Right cardiac atrium (tissue), 5 donors: ENCODE results near the gene RNF157. TPM values are rescaled to one million over a fixed set of nuclear protein-coding genes. Genes with fewer than 3 reads are reported as not detected.

ENCODE experiments used
- ATAC-seq, 2 donors: fragments of 200-7000 bp; cut with Tn5 transposase; one replicate each; pipeline versions ENCODE4 v1.8.0 to v1.9.1; 2020; ENCODE audit warnings: moderate library complexity in 2 of 2, mild to moderate bottlenecking in 1 of 2
- DNase-seq, 3 donors: peaks; one replicate each; pipeline ENCODE4 v3.0.0-alpha.2; 2020
- H3K27ac ChIP-seq: one replicate; pipeline ENCODE4 v1.5.1; 2013; ENCODE audit warnings: mild to moderate bottlenecking, low read length, control low read depth, moderate library complexity
- H3K27me3 ChIP-seq: one replicate; pipeline ENCODE4 v1.6.1; 2013; ENCODE audit not compliant: control insufficient read depth, insufficient read depth
- H3K4me1 ChIP-seq: one replicate; pipeline ENCODE4 v1.6.1; 2013; ENCODE audit warnings: low read length; ENCODE audit not compliant: control insufficient read depth, insufficient read depth
- H3K4me3 ChIP-seq: one replicate; pipeline ENCODE4 v1.5.1; 2013; ENCODE audit warnings: low read length, control low read depth
- H3K9me3 ChIP-seq: one replicate; pipeline ENCODE4 v1.6.1; 2013; ENCODE audit warnings: low read length; ENCODE audit not compliant: control insufficient read depth
- WGBS: extraction: QIAGEN DNeasy Blood & Tissue Kit; methylation state at CpG from one replicate; pipeline ENCODE4 v1.1.7; 2013; 5-methylcytosine and 5-hydroxymethylcytosine counted together
- intact Hi-C, 4 donors: fragments of 100-400 bp; cut with DNase I; formaldehyde crosslinking; loops; one replicate each; pipeline versions ENCODE4 v1.11.0 to v1.14.0; 2022 to 2023
- polyA plus RNA-seq: library from polyadenylated mRNA; stranded (reverse); fragments of 200-250 nt; gene quantifications from one replicate; pipeline ENCODE4 v1.2.3, GENCODE V29; 2013
- total RNA-seq, 4 donors: library from RNA; stranded (reverse); fragmentation: NEBNext Ultra II Directional; extraction: Animal tissue kit (Norgen Biotek cat#: 25700); gene quantifications; one replicate each; pipeline ENCODE4 v1.2.1, GENCODE V29; 2021
- donor health status: healthy with polysubstance abuse.
- donor health status: DM: no; HTN: yes; CAD: no.
- donor health status: DM: no; HTN: no; CAD: no.
- donor health status: DM: no; HTN: yes; CAD: no; lungs with severe emphysema.
- donor health status: DM: yes; HTN: yes; CAD: no.

The RNF157 gene
- total and polyA plus RNA-seq, 5 donors, result 10.2 to 18.8 (median 12.1) TPM

DNA sequence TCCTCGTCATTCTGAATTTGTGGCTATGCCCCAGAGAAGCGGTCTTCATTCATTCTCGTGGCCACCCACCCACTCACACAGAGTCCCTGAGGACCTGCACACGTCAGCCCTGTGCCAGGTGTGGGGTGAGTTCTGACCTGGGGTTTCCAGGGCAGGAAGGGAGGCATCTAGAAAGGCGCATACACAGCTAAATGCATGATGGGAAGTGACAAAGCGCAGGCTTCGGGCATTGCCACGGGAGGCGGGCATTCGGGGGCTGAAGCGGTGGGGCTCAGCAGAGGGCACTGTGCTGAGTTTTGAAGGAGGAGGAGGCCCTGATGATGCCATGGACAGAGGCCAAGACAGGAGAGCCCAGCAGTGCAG is 35.8 kb upstream of the RNF157 start:
- ATAC-seq (no peak), DNase-seq (no peak)
- intact Hi-C loops, result loop anchor here in 2 of 4 donors (5.0 kb wide), 1 partner anchor 154 kb away; no protein-coding TSS in a partner anchor
- Histone ChIP-seq H3K9me3 (no peaks in the 10 kb centered on the region), H3K4me1 (peaks cover 7% of the 10 kb centered on the region), H3K27ac (no peak overlapping the region), H3K27me3 (no peaks in the 10 kb centered on the region), H3K4me3 (no peak overlapping the region)
- 87% methylated on average over 11 of the region's 11 CpGs for WGBS

DNA sequence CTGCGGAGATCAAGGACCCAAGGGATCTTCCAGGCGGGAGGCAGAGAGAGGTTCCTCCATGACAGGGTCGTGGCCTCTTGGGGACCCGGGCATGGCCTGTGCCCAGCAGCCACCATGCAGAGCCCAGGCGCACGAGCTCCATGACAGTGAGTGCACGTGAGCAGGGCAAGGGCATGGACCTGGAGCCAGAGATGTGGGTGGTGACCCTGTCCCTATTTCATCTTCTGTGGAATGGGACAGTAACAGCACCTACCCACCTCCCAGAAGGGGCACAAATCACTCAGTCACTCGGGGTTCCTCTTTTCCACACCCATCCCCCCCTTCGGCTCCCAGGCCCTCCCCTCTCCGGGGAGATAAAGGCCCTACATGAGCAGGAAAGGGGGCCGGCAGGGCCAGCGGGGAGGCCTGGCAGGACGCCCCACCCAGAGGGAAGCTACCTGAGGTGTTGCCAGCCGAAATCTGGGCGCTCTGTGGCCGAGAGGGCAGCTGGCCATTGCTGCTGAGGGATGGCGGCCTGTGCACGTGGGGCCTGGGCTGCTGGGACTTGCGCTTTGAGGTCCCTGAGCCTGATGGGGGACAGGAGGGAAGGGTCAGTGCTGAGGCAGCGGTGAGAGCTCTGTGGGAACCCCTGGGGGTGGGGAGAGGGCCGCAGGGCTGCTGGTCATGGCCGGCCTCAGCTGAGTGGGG is 35.2 kb upstream of the RNF157 start:
- intact Hi-C loops, result loop anchor here in 2 of 4 donors (5.0 kb wide), 1 partner anchor 153 kb away; no protein-coding TSS in a partner anchor
- ATAC-seq (no peak), DNase-seq (peak in 2 of 3 donors; percentile 48 to 65)
- WGBS, result 85% methylated on average over 22 of the region's 22 CpGs
- Histone ChIP-seq H3K27me3 (no peaks in the 10 kb centered on the region), H3K27ac (no peak overlapping the region), H3K9me3 (no peaks in the 10 kb centered on the region), H3K4me3 (no peak overlapping the region), H3K4me1 (peaks cover 11% of the 10 kb centered on the region)

DNA sequence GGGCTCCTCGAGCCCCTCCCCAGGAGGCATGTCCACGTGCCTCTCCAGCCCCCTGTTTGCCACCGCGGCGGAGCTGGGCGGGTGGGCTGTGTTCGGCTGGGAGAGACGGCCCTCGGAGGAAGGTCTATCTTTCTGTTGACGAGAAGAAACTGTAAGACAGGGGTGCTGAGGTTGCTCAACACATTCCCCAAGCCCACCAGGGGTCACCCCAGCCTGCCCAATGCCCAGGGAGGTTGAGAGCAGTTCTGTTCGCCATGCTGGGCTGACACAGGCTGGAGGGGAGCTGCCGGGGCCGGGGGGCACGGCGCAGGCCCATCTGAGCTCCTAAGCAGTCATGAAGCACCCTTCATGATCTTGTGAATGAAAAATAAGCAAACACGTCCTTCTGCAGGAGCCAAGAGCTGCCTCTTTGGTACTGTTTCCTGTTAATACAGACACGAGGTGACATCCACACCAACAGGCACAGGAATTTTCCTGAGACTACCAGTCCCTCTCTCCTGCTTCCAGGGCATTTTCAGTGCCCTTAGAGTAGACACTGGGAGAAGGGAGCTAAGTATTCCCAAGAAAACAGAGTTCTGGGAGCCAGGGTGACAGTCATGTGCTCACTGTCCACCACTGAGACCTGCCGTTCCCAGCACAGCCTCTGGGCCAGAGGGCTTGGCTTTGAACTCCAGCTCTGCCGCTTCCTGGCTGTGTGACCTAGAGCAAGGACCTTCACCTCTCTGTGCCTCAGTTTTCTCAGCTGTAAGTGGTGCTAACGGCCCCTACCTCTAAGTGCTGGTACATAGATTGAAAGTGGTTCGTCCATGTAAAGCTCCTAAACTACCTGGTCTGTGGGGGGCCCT is 34.0 kb upstream of the RNF157 start:
- intact Hi-C loops, result no loop called here

DNA sequence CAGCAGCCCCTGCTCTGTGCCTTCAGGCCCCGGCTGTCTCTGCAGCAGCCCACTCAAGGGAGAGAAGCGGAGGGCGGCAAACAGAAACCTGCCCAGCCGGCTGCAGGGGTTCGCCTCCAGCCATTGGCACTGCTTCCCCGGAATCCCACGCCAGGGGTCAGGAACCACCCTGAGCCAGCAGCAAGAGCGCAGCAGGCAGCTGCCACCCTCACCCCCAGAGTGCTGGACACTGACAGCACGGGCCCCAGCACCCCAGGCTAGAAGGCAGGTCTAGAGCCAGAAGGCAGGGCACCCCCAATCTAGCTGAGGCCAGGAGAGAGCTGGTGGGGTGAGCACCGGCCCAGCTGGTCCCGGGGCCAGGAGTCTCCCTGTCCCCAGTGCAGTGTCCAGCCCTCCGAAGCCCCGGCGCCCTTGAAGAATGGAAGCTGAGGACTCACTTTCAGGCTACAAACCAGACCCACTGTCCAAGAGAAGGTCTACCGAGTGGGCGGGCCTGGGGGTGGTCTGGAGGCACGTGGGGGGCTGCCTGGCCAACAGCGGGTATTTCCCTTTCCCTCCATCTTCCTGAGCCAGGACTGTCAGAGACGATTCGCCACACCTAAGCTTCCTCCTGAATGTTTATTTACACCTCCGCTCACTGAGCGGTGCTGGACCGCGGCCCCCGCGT is 33.3 kb upstream of the RNF157 start:
- no peak for ATAC-seq

More for the DNA sequence above, 34.0 kb upstream of the RNF157 start:
- ATAC-seq, result no peak
- no peaks in the 10 kb centered on the region for H3K27me3 ChIP-seq
- peaks cover 11% of the 10 kb centered on the region for H3K4me1 ChIP-seq
- peak in 1 of 3 donors; percentile 26 for DNase-seq
- H3K4me3 ChIP-seq, result no peak overlapping the region
- H3K27ac ChIP-seq, result no peak overlapping the region
- H3K9me3 ChIP-seq, result no peaks in the 10 kb centered on the region
- 66% methylated on average over 21 of the region's 21 CpGs for WGBS

DNA sequence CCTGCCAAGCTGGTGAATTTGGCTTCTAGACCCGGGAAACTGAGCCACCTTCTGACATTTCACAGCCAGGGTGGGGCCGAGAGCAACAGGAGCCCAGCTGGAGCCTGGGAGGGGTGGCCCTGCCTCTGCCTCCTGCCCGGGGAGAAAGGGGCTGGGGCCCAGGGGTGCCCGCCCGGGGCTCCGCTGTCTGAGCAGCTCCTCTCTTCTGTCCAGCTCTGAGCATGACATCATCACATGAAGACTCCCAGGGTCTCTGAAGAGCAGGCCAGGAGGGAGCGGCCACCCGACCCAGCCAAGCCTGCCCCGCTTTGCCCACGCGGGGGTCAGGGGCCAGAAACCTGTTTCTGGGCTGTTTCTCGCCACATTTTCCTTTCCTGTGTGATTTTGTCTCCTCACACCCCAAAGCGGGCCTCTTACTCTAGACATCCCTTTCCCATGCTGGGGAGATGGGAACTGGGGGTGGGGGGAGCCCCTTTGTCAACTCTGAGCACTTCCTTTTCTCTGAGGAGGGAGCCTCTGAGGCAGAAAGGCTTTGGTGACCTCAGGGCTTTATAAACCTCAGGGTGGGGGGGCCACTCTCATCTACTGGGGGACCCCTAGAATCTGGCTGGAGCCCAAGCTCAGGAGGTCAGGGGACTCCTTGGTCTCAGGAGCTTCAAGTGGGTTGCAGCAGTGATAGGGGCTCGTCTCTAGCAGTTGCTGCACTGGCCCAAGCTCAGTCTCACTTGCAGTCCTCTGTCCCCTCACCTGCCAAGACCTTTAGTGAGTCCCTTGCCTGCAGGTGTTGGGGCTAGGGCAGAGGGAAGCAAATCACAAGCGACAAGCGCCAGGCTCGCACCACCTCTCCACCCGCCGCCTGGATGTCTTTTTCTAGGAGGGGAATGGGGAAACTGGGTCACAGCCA is 32.5 kb upstream of the RNF157 start:
- Histone ChIP-seq H3K27ac (no peak overlapping the region), H3K4me1 (peaks cover 15% of the 10 kb centered on the region), H3K4me3 (no peak overlapping the region), H3K9me3 (no peaks in the 10 kb centered on the region), H3K27me3 (no peaks in the 10 kb centered on the region)
- ATAC-seq, result peak; percentile 6
- 55% methylated on average over 19 of the region's 19 CpGs for WGBS
- peak in 1 of 3 donors; percentile 77 for DNase-seq
- intact Hi-C loops, result no loop called here

More for the DNA sequence above, 33.3 kb upstream of the RNF157 start:
- H3K9me3 ChIP-seq, result no peaks in the 10 kb centered on the region
- intact Hi-C loops, result no loop called here
- peaks cover 11% of the 10 kb centered on the region for H3K4me1 ChIP-seq
- peak in 1 of 3 donors; percentile 50 for DNase-seq
- no peak overlapping the region for H3K27ac ChIP-seq
- no peak overlapping the region for H3K4me3 ChIP-seq
- no peaks in the 10 kb centered on the region for H3K27me3 ChIP-seq
- WGBS, result 75% methylated on average over 26 of the region's 26 CpGs

DNA sequence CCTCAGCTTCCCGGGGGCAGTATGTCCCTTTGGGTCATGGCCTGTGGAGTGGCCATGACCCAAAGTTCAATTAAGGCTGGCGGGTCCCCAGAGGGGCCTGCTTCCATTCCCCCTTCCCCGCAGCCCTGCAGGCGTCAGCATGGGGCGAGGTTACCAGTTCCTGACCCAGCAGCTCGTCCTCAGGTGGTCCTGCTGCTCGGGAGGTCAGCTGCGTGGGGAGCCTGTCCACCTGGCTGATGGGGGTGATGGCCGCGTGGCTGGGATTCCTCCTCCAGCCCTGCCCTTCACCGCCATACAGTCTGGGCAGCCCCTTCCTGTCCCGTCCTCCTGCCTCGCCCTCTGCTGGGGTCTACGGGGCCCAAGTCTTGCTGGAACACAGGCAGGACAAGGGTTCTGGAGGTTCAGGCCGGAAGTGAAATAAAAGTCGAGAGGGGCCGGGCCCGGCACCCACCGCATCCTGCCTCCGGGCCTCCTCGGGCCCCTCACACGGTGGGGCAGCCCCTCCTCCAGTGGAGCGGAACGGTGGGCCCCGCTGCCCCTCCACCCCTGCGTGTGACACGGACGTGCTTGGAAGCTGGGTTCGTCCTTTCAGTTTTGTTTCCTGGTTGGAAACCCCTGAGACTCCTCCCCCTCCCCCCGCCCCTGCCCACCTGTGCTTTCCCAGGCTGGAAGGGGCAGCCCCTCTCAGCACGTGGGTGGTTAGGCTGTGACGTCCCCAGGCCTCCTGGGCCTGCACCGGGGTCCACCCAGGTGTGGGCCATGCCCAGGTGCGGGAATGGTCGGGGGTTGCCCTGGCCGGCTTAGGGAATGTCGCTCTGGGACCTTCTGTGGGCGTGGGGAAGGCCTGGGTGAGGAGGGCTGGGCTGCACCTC is 31.6 kb upstream of the RNF157 start:
- ATAC-seq (peak; percentile 7 to 14), DNase-seq (peak in 2 of 3 donors; percentile 63 to 70)
- Histone ChIP-seq H3K9me3 (no peaks in the 10 kb centered on the region), H3K4me3 (no peak overlapping the region), H3K27me3 (no peaks in the 10 kb centered on the region), H3K4me1 (peaks cover 18% of the 10 kb centered on the region), H3K27ac (no peak overlapping the region)
- WGBS, result 18% methylated on average over 38 of the region's 38 CpGs
- intact Hi-C loops, result no loop called here

DNA sequence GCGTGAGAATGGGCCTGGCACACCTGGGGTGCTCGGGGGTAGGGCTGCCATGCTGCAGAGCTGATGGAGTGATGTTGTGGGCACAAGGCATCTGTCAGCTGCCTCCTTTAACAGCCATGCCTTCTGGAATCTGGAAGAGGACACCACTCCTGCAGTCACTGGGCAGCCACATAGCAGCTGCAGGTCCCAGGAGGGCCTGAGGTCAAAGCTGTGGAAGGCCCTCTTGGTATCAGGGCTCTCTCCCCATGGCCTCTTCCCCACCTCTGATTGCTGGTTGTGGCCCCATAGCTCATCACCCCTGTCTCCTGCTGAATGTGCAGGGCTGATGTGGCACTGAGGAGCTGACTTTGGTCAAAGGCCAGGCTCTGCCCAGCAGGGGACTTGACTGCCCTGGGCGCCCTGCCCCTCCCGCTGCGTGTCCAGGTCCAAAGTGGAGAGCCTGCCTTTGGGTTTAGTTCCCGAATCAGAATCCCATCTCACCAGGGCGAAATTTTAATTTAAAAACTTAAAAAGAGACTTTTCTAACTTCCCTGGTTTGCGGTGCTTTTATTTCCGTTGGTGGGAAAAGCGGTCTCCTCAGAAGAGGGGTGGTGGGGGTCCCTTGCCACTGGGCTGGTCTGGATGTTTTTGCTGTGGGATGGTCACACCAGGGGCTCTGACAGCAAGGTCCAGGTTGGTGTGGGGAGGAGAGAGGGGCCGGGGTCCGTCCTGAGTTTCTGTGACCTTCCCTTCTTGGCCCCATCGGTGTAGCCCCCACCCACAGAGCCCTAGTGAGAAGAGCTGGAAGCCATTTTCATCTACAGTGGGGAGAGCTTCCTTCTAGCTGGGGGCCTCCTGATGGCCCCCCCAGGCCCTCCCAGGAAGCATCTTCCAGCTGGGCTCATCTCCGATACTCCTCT is 30.7 kb upstream of the RNF157 start:
- intact Hi-C loops, result no loop called here
- Histone ChIP-seq H3K27me3 (no peaks in the 10 kb centered on the region), H3K9me3 (no peaks in the 10 kb centered on the region), H3K4me1 (peaks cover 20% of the 10 kb centered on the region), H3K27ac (no peak overlapping the region), H3K4me3 (no peak overlapping the region)
- ATAC-seq (no peak), DNase-seq (peak in 1 of 3 donors; percentile 55)
- WGBS, result 80% methylated on average over 14 of the region's 14 CpGs

DNA sequence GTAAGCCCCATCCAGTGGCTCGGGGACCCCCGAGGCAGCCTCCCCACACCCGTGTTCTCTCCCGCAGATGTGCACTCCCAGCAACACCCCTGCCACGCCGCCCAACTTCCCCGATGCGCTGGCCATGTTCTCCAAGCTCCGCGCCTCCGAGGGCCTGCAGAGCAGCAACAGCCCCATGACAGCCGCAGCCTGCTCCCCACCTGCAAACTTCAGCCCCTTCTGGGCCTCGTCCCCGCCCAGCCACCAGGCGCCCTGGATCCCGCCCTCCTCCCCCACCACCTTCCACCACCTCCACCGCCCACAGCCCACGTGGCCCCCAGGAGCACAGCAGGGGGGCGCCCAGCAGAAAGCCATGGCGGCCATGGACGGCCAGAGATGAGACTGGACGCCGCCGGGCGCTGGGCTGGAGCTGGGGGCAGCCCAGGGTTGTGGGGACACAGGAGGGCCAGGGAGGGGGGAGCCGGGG is 29.9 kb upstream of the RNF157 start:
- H3K27me3 ChIP-seq, result no peaks in the 10 kb centered on the region
- no peak overlapping the region for H3K27ac ChIP-seq
- no peak overlapping the region for H3K4me3 ChIP-seq
- ATAC-seq, result no peak
- DNase-seq, result peak in 1 of 3 donors; percentile 47
- intact Hi-C loops, result no loop called here
- peaks cover 20% of the 10 kb centered on the region for H3K4me1 ChIP-seq
- no peaks in the 10 kb centered on the region for H3K9me3 ChIP-seq
- 87% methylated on average over 26 of the region's 26 CpGs for WGBS
